ENCODE results near the gene IPMK.

Gene IPMK

GRCh38 chr10:58268454-58268945 is 806 bp upstream of the IPMK start:
- no peak for DNase-seq (ENCODE audit: low read depth)
- TF ChIP-seq, protein P1, sequence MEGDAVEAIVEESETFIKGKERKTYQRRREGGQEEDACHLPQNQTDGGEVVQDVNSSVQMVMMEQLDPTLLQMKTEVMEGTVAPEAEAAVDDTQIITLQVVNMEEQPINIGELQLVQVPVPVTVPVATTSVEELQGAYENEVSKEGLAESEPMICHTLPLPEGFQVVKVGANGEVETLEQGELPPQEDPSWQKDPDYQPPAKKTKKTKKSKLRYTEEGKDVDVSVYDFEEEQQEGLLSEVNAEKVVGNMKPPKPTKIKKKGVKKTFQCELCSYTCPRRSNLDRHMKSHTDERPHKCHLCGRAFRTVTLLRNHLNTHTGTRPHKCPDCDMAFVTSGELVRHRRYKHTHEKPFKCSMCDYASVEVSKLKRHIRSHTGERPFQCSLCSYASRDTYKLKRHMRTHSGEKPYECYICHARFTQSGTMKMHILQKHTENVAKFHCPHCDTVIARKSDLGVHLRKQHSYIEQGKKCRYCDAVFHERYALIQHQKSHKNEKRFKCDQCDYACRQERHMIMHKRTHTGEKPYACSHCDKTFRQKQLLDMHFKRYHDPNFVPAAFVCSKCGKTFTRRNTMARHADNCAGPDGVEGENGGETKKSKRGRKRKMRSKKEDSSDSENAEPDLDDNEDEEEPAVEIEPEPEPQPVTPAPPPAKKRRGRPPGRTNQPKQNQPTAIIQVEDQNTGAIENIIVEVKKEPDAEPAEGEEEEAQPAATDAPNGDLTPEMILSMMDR (IDR thresholded peaks at IDR 0.05; ENCODE audit: low read depth, low read length, missing control alignments) = no peak

GRCh38 chr10:58266826-58267712 is 625 bp downstream of the IPMK start:
- TF ChIP-seq, protein P1 (IDR thresholded peaks at IDR 0.05; ENCODE audit: low read depth, low read length, missing control alignments) = no peak
- peak; percentile 18 for DNase-seq (ENCODE audit: low read depth)
- peak overlapping the region; percentile 100 for H3K4me3 ChIP-seq (ENCODE audit: low read depth, low read length)

More at GRCh38 chr10:58268454-58268945, 806 bp upstream of the IPMK start:
- peak overlapping the region; percentile 100 for H3K4me3 ChIP-seq (ENCODE audit: low read depth, low read length)

DNA sequence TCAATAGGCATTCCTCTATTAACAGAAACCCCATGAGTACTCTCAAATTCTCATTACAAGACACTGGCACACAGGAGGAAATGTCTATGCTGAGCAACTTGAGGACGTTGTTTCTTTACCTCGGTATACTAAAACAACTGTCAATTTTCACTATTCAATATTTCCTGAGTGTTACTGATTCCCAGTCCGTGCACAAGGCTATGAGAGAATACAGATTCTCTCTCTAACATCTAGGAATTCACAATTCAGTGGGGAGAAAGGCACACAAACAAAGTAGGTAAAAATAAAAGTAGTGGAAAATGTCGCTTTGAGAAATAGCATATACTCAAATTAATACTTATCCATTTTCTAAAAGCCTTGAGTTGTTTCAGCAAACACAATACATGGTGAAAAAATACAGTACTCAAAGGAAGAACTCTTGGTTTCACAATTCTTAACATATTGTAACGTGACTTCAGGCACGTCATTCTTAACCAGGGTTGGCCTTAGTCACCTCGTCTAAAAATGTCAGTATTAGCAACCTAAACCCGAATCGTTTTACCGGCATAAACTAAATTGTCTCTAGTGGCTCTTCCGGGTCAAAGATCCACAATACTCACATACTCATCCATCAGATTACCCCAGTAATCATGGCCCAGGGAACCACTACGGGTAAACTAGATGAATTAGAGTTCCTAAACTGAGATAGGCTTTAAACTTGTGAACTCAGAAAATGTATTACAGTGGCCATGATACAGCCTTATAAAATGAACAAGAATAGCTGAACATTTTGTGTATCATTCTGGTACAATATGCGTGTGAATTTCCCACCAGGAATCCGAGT is 1.5 kb downstream of the IPMK start:
- H3K4me3 ChIP-seq (ENCODE audit: low read depth, low read length) = peak overlapping the region; percentile 100
- TF ChIP-seq, protein P1 (IDR thresholded peaks at IDR 0.05; ENCODE audit: low read depth, low read length, missing control alignments) = no peak
- DNase-seq (ENCODE audit: low read depth) = peak; percentile 36

DNA sequence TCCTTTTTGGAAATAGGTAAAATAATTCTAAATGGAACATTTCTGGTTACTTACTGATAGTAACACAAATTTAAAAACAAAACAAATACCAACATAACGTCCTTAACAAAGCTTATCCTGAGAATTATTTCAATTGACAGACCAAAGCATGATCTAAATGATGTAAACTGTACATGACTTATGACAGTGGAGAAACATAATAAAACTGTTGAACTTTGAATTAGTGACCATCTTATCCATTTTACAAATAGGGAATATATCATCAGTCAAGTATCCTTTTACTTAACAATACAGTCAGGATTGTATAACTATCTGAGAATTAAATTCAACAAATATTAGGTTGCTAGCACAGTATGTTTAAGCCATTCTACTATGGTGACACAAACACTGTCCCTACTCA is 2.4 kb downstream of the IPMK start:
- TF ChIP-seq, protein P1 (IDR thresholded peaks at IDR 0.05; ENCODE audit: low read depth, low read length, missing control alignments) = no peak
- no peak for DNase-seq (ENCODE audit: low read depth)
- H3K4me3 ChIP-seq (ENCODE audit: low read depth, low read length) = peak overlapping the region; percentile 100; the same call in 1 of the 2 replicates

DNA sequence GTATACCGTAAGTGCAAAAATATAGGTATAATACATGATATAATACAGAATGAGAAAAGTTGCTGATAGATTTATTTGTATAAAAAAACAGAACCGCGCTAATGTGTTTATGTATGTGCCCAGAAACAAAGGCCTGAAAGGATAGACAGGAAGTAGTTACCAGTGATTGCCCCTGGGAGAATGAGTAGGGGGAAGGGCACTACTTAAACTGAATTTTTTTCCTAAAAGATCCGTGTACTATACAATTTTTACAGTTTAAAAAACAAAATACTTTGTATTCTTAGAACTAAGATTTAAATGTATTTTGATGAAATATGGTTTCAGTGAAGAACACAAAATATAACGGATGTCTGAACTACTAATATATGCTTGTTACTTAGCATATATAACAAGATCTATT is 2.9 kb downstream of the IPMK start:
- H3K4me3 ChIP-seq (ENCODE audit: low read depth, low read length) = no peak overlapping the region; the same call in 1 of the 2 replicates
- TF ChIP-seq, protein P1 (IDR thresholded peaks at IDR 0.05; ENCODE audit: low read depth, low read length, missing control alignments) = no peak
- DNase-seq (ENCODE audit: low read depth) = no peak

- TF ChIP-seq, protein P1 (IDR thresholded peaks at IDR 0.05; ENCODE audit: low read depth, low read length, missing control alignments) = no peak
- no peak for DNase-seq (ENCODE audit: low read depth)
- no peak overlapping the region for H3K4me3 ChIP-seq (ENCODE audit: low read depth, low read length)
Measured at GRCh38 chr10:58262766-58263165, 4.9 kb downstream of the IPMK start.

Data from GM12864 (cell line).